Tibial nerve (tissue), 4 donors: Measurements from ENCODE around the gene ASH1L. TPM values are rescaled to one million over a fixed set of nuclear protein-coding genes. Genes with fewer than 3 reads are reported as not detected.

ENCODE experiments used
- DNase-seq, 2 donors: peaks; one replicate each; pipeline ENCODE4 v3.0.0-alpha.2; 2019; ENCODE audit warnings: low spot score in 2 of 2
- H3K27ac ChIP-seq, 4 donors: fragments of 200-600 bp; sonication (generic) in 3 of 4; one replicate each; pipeline ENCODE4 v1.5.1; 2017 to 2019; ENCODE audit warnings: mild to moderate bottlenecking in 1 of 4
- H3K27me3 ChIP-seq, 2 donors: fragments of 200-600 bp; sonication (generic) in 1 of 2; one replicate each; pipeline versions ENCODE4 v1.5.1 to v1.6.0; 2017 to 2019
- H3K36me3 ChIP-seq, 3 donors: fragments of 200-600 bp; sonication (generic); one replicate each; pipeline ENCODE4 v1.5.1; 2018 to 2019
- H3K4me1 ChIP-seq, 4 donors: fragments of 200-600 bp; sonication (generic) in 3 of 4; one replicate each; pipeline ENCODE4 v1.5.1; 2017 to 2019
- H3K4me3 ChIP-seq, 4 donors: fragments of 200-600 bp; sonication (generic) in 3 of 4; one replicate each; pipeline ENCODE4 v1.5.1; 2017 to 2019; ENCODE audit warnings: mild to moderate bottlenecking in 1 of 4, moderate library complexity in 1 of 4
- H3K9me3 ChIP-seq, 4 donors: fragments of 200-600 bp; sonication (generic) in 3 of 4; one replicate each; pipeline ENCODE4 v1.5.1; 2017 to 2019
- EP300 ChIP-seq, 2 donors: sonication (generic); formaldehyde crosslinking; IDR thresholded peaks; one replicate each; pipeline ENCODE4 v1.6.1; 2017; ENCODE audit warnings: antibody characterized with exemption in 2 of 2, mild to moderate bottlenecking in 1 of 2
- POLR2A ChIP-seq, 2 donors: fragments of 450-650 bp; IDR thresholded peaks; one replicate each; pipeline ENCODE4 v1.6.1; 2017; ENCODE audit warnings: antibody characterized with exemption in 2 of 2, mild to moderate bottlenecking in 2 of 2, moderate library complexity in 2 of 2
- WGBS, 2 donors: methylation state at CpG; one replicate each; pipeline ENCODE4 v1.1.5; 2018; 5-methylcytosine and 5-hydroxymethylcytosine counted together
- total RNA-seq, 4 donors: library from RNA; depleted of rRNA; stranded (reverse); fragments of >200 nt; gene quantifications; one replicate each; pipeline ENCODE4 v1.1.0, GENCODE V29; 2016
- TF ChIP-seq, protein P1 (sequence below), 5 experiments: fragments of 200-600 bp in 3 of 5; fragments of 450-650 bp in 2 of 5; sonication (generic) in 3 of 5; IDR thresholded peaks; one replicate each; pipeline ENCODE4 v1.5.1; 2016 to 2019; ENCODE audit warnings: antibody characterized with exemption in 5 of 5, mild to moderate bottlenecking in 3 of 5, moderate library complexity in 2 of 5

The ASH1L gene
- total RNA-seq, 4 donors from 2014 or later: 73.7 to 99.6 (median 85.9) TPM

- Histone ChIP-seq H3K4me3 (no peak overlapping the region), H3K9me3 (no peaks in the 10 kb centered on the region), H3K4me1 (peaks cover 2 to 38% (median 7%) of the 10 kb centered on the region in 4 donors), H3K27me3 (no peaks in the 10 kb centered on the region), H3K36me3 (peaks cover 0 to 29% (median 0%) of the 10 kb centered on the region in 3 donors), H3K27ac (no peak overlapping the region)
- TF ChIP-seq, protein P1, sequence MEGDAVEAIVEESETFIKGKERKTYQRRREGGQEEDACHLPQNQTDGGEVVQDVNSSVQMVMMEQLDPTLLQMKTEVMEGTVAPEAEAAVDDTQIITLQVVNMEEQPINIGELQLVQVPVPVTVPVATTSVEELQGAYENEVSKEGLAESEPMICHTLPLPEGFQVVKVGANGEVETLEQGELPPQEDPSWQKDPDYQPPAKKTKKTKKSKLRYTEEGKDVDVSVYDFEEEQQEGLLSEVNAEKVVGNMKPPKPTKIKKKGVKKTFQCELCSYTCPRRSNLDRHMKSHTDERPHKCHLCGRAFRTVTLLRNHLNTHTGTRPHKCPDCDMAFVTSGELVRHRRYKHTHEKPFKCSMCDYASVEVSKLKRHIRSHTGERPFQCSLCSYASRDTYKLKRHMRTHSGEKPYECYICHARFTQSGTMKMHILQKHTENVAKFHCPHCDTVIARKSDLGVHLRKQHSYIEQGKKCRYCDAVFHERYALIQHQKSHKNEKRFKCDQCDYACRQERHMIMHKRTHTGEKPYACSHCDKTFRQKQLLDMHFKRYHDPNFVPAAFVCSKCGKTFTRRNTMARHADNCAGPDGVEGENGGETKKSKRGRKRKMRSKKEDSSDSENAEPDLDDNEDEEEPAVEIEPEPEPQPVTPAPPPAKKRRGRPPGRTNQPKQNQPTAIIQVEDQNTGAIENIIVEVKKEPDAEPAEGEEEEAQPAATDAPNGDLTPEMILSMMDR (IDR thresholded peaks at IDR 0.05): no peak
- no peak for TF ChIP-seq POLR2A (IDR thresholded peaks at IDR 0.05)
- no peak for TF ChIP-seq EP300 (IDR thresholded peaks at IDR 0.05)
- WGBS, 2 donors: 48 to 50% methylated on average over 5 of the region's 5 CpGs
- DNase-seq: no peak
Measured at GRCh38 chr1:155553349-155553748, 9.3 kb downstream of the ASH1L start.

DNA sequence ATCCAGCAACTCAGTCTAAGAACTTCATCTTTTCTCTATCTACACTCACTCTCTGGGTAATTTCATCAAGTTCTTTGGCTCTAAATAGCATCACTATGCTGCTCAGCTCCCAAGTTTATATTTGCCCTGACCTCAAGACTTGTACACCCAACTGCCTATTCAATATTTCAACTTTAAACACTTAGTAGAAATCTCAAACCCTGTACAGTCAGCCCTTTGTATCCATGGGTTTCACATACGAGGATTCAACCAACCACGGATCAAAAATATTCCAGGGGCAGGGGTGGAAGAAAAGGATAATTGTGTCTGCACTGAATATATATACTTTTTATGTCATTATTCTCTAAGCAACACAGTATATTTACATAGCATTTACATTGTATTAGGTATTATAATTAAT is 13.9 kb downstream of the ASH1L start:
- Histone ChIP-seq H3K27ac (peak overlapping the region in 1 of 4 donors; percentile 22), H3K9me3 (no peaks in the 10 kb centered on the region), H3K4me3 (no peak overlapping the region), H3K27me3 (no peaks in the 10 kb centered on the region), H3K36me3 (peaks cover 0 to 19% (median 0%) of the 10 kb centered on the region in 3 donors), H3K4me1 (peaks cover 0 to 37% (median 6%) of the 10 kb centered on the region in 4 donors)
- 42 to 49% methylated on average over 2 of the region's 2 CpGs for WGBS, 2 donors
- DNase-seq: no peak
- TF ChIP-seq, protein P1 (IDR thresholded peaks at IDR 0.05): no peak
- TF ChIP-seq POLR2A (IDR thresholded peaks at IDR 0.05): no peak
- no peak for TF ChIP-seq EP300 (IDR thresholded peaks at IDR 0.05)

GRCh38 chr1:155540000-155540874 is 22.4 kb downstream of the ASH1L start:
- TF ChIP-seq POLR2A (IDR thresholded peaks at IDR 0.05): no peak
- TF ChIP-seq, protein P1 (IDR thresholded peaks at IDR 0.05): no peak
- no peak for TF ChIP-seq EP300 (IDR thresholded peaks at IDR 0.05)
- 86 to 89% methylated on average over 4 of the region's 4 CpGs for WGBS, 2 donors
- DNase-seq: no peak
- no peaks in the 10 kb centered on the region for H3K9me3 ChIP-seq
- H3K4me1 ChIP-seq: peaks cover 0 to 63% (median 14%) of the 10 kb centered on the region in 4 donors
- no peak overlapping the region for H3K27ac ChIP-seq
- H3K4me3 ChIP-seq: no peak overlapping the region
- no peaks in the 10 kb centered on the region for H3K27me3 ChIP-seq
- H3K36me3 ChIP-seq: peaks cover 0 to 4% (median 0%) of the 10 kb centered on the region in 3 donors

DNA sequence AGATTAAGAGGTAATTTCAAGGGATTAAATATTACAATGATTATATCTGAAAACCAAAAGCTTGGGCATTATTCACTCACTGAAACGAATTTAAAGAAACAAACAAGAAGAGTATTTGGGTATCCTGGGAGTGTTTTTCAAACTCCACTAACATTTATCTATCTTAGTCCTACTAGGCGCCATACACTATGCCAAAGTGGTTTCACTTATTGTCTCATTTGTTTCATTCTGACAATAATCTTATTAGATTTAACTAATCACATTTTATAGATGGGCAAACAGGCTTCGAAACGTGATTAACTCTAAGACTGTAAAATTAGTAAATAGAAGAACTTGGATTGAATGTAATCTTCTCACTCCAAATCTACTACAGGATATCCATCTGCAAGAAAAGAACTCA is 25.4 kb downstream of the ASH1L start:
- Histone ChIP-seq H3K4me3 (no peak overlapping the region), H3K36me3 (no peaks in the 10 kb centered on the region), H3K27me3 (no peaks in the 10 kb centered on the region), H3K9me3 (no peaks in the 10 kb centered on the region), H3K4me1 (peaks cover 0 to 55% (median 15%) of the 10 kb centered on the region in 4 donors), H3K27ac (no peak overlapping the region)
- DNase-seq: no peak
- TF ChIP-seq EP300 (IDR thresholded peaks at IDR 0.05) (no peak), POLR2A (IDR thresholded peaks at IDR 0.05) (no peak)
- TF ChIP-seq, protein P1 (IDR thresholded peaks at IDR 0.05): no peak
- 76 to 82% methylated on average over 4 of the region's 4 CpGs for WGBS, 2 donors

- Histone ChIP-seq H3K36me3 (no peaks in the 10 kb centered on the region), H3K27ac (peak overlapping the region in 2 of 4 donors; percentile 18 to 56), H3K4me3 (no peak overlapping the region), H3K4me1 (peaks cover 0 to 55% (median 12%) of the 10 kb centered on the region in 4 donors), H3K27me3 (no peaks in the 10 kb centered on the region), H3K9me3 (no peaks in the 10 kb centered on the region)
- TF ChIP-seq, protein P1 (IDR thresholded peaks at IDR 0.05): no peak
- no peak for DNase-seq
- 10 to 12% methylated on average over 1 of the region's 1 CpG for WGBS, 2 donors
Measured at GRCh38 chr1:155531624-155532023, 31.0 kb downstream of the ASH1L start.
